Measurements from ENCODE around the gene POLL.

The POLL gene

GRCh38 chr10:101578192-101578591 lies 9.9 kb downstream of the POLL start:
- DNase-seq: no peak
- Histone ChIP-seq H3K18ac (ENCODE audit: low read length) (no peak overlapping the region), H3K27ac (ENCODE audit: low read depth, low read length) (no peak overlapping the region), H3K27me3 (ENCODE audit: insufficient read depth, low read length, poor library complexity) (no peaks in the 10 kb centered on the region), H2BK120ac (ENCODE audit: low read depth, low read length) (no peak overlapping the region), H2BK5ac (ENCODE audit: low read length) (no peak overlapping the region), H3K36me3 (ENCODE audit: control insufficient read depth, insufficient read depth, low read length) (peaks cover 3% of the 10 kb centered on the region), H3K79me1 (ENCODE audit: low read length) (no peaks in the 10 kb centered on the region), H4K5ac (ENCODE audit: low read length) (no peak overlapping the region), H3K4me1 (ENCODE audit: control insufficient read depth, low read depth, low read length) (no peaks in the 10 kb centered on the region), H2BK15ac (replicated peaks; ENCODE audit: low read depth) (no peak overlapping the region), H3K79me2 (ENCODE audit: control insufficient read depth, insufficient read depth, low read length) (no peaks in the 10 kb centered on the region), H4K8ac (ENCODE audit: low read depth, low read length) (no peak overlapping the region), H3K23ac (ENCODE audit: low read length) (no peak overlapping the region), H3K4ac (ENCODE audit: low read depth, low read length) (no peak overlapping the region), H3K56ac (ENCODE audit: low read length) (no peak overlapping the region), H3K4me2 (ENCODE audit: low read length) (no peak overlapping the region), H2AK5ac (ENCODE audit: low read length) (no peak overlapping the region), H3K9ac (ENCODE audit: low read length) (no peak overlapping the region), H3K4me3 (ENCODE audit: low read length) (no peak overlapping the region)
- no CpG with 5 or more reads among the region's 5 CpGs for WGBS (ENCODE audit: extremely low coverage, insufficient coverage, low lambda C conversion rate)

DNA sequence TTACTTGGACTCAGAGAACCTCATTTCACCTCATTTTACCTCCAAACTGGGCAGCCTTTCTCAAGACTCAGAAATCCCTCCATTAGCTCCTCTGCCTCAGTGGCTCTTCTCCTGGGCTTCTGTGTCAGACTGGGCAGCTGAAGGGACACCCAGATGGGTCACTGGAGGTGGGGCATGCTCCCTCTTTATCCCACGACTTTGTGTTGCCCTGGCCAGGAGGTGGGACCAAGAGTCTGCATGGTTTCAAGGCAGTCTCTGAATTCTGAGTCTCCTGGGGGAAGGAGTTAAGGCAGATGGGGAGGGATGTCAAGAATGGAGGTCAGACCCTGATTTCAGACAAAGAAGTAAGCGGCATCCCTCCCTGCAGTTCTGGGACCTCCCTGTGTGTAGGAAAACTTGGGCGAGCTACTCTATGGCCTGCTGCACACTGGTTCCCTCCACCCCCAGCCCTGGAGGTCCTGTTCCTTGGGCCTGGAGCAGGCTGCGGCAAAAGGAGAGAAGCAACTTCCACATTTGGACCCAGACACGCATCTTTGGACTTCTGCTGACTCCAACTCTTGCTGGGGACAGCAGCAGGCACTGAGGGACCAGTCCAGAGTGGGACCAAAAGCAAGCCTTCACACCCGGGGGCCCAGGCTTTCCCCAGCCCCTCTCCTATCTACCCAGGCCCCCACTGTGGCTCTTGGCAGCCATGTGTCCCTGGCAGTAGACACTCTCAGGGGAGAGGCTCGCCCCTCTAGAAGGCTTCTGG lies 10.8 kb downstream of the POLL start:
- DNase-seq: no peak
- no peak overlapping the region for H2AK5ac ChIP-seq (ENCODE audit: low read length)
- WGBS (ENCODE audit: extremely low coverage, insufficient coverage, low lambda C conversion rate): no CpG with 5 or more reads among the region's 7 CpGs

DNA sequence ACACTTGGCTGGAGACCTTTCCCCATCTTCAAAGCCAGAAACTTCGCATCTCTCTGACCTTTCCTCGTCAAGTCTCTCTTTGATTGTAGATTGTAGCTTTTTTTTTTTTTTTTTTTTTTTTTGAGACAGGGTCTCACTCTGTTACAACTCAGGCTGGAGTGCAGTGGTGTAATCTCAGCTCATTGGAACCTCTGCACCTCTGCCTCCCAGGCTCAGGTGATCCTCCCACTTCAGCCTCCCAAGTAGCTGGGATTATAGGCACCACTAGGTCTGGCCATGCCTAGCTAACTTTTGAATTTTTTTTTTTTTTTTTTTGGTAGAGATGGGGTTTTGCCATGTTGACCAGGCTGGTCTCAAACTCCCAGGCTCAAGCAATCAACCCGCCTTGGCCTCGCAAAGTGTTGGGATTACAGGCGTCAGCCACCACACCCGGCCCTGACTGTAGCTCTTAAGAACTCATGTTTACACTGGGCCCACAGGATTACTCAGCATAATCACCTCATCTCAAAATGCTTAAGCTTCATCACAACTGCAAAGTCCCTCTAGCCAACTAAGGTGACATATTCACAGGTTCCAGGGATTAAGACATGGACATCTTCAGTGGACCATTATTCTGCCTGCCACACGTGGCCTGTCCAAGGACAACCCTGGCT lies 11.7 kb downstream of the POLL start:
- Histone ChIP-seq H2BK5ac (ENCODE audit: low read length) (no peak overlapping the region), H3K56ac (ENCODE audit: low read length) (no peak overlapping the region), H3K27me3 (ENCODE audit: insufficient read depth, low read length, poor library complexity) (no peaks in the 10 kb centered on the region), H3K4me3 (ENCODE audit: low read length) (no peak overlapping the region), H3K4me1 (ENCODE audit: control insufficient read depth, low read depth, low read length) (no peaks in the 10 kb centered on the region), H3K79me2 (ENCODE audit: control insufficient read depth, insufficient read depth, low read length) (no peaks in the 10 kb centered on the region), H2AK5ac (ENCODE audit: low read length) (no peak overlapping the region), H3K27ac (ENCODE audit: low read depth, low read length) (no peak overlapping the region), H2BK15ac (replicated peaks; ENCODE audit: low read depth) (no peak overlapping the region), H3K18ac (ENCODE audit: low read length) (no peak overlapping the region), H3K79me1 (ENCODE audit: low read length) (no peaks in the 10 kb centered on the region), H3K9ac (ENCODE audit: low read length) (no peak overlapping the region), H2BK120ac (ENCODE audit: low read depth, low read length) (no peak overlapping the region), H3K36me3 (ENCODE audit: control insufficient read depth, insufficient read depth, low read length) (no peaks in the 10 kb centered on the region), H4K8ac (ENCODE audit: low read depth, low read length) (no peak overlapping the region), H3K4ac (ENCODE audit: low read depth, low read length) (no peak overlapping the region), H4K5ac (ENCODE audit: low read length) (no peak overlapping the region), H3K23ac (ENCODE audit: low read length) (no peak overlapping the region), H3K4me2 (ENCODE audit: low read length) (no peak overlapping the region)
- DNase-seq: no peak
- no CpG with 5 or more reads among the region's 7 CpGs for WGBS (ENCODE audit: extremely low coverage, insufficient coverage, low lambda C conversion rate)

More for the DNA sequence above, 10.8 kb downstream of the POLL start:
- no peaks in the 10 kb centered on the region for H3K4me1 ChIP-seq (ENCODE audit: control insufficient read depth, low read depth, low read length)
- H3K27ac ChIP-seq (ENCODE audit: low read depth, low read length): no peak overlapping the region
- no peak overlapping the region for H4K5ac ChIP-seq (ENCODE audit: low read length)
- H3K56ac ChIP-seq (ENCODE audit: low read length): no peak overlapping the region
- H4K8ac ChIP-seq (ENCODE audit: low read depth, low read length): no peak overlapping the region
- H3K4me3 ChIP-seq (ENCODE audit: low read length): no peak overlapping the region
- no peaks in the 10 kb centered on the region for H3K36me3 ChIP-seq (ENCODE audit: control insufficient read depth, insufficient read depth, low read length)
- H2BK120ac ChIP-seq (ENCODE audit: low read depth, low read length): no peak overlapping the region
- H3K18ac ChIP-seq (ENCODE audit: low read length): no peak overlapping the region
- no peak overlapping the region for H3K4me2 ChIP-seq (ENCODE audit: low read length)
- no peak overlapping the region for H3K23ac ChIP-seq (ENCODE audit: low read length)
- H3K27me3 ChIP-seq (ENCODE audit: insufficient read depth, low read length, poor library complexity): no peaks in the 10 kb centered on the region
- no peak overlapping the region for H3K9ac ChIP-seq (ENCODE audit: low read length)
- H3K79me1 ChIP-seq (ENCODE audit: low read length): no peaks in the 10 kb centered on the region
- H3K79me2 ChIP-seq (ENCODE audit: control insufficient read depth, insufficient read depth, low read length): no peaks in the 10 kb centered on the region
- H2BK15ac ChIP-seq (replicated peaks; ENCODE audit: low read depth): no peak overlapping the region
- no peak overlapping the region for H2BK5ac ChIP-seq (ENCODE audit: low read length)
- H3K4ac ChIP-seq (ENCODE audit: low read depth, low read length): no peak overlapping the region

GRCh38 chr10:101575580-101576210 lies 12.4 kb downstream of the POLL start:
- H3K56ac ChIP-seq (ENCODE audit: low read length): no peak overlapping the region
- no peak overlapping the region for H3K18ac ChIP-seq (ENCODE audit: low read length)
- H3K79me1 ChIP-seq (ENCODE audit: low read length): no peaks in the 10 kb centered on the region
- no peak overlapping the region for H4K8ac ChIP-seq (ENCODE audit: low read depth, low read length)
- no peaks in the 10 kb centered on the region for H3K79me2 ChIP-seq (ENCODE audit: control insufficient read depth, insufficient read depth, low read length)
- no peak overlapping the region for H2AK5ac ChIP-seq (ENCODE audit: low read length)
- H2BK5ac ChIP-seq (ENCODE audit: low read length): no peak overlapping the region
- no peak overlapping the region for H3K4me3 ChIP-seq (ENCODE audit: low read length)
- H3K4me2 ChIP-seq (ENCODE audit: low read length): no peak overlapping the region
- no peaks in the 10 kb centered on the region for H3K4me1 ChIP-seq (ENCODE audit: control insufficient read depth, low read depth, low read length)
- H3K36me3 ChIP-seq (ENCODE audit: control insufficient read depth, insufficient read depth, low read length): no peaks in the 10 kb centered on the region
- peak; percentile 47 for DNase-seq
- H3K9ac ChIP-seq (ENCODE audit: low read length): no peak overlapping the region
- H2BK15ac ChIP-seq (replicated peaks; ENCODE audit: low read depth): no peak overlapping the region
- no peaks in the 10 kb centered on the region for H3K27me3 ChIP-seq (ENCODE audit: insufficient read depth, low read length, poor library complexity)
- H4K5ac ChIP-seq (ENCODE audit: low read length): no peak overlapping the region
- no peak overlapping the region for H2BK120ac ChIP-seq (ENCODE audit: low read depth, low read length)
- WGBS (ENCODE audit: extremely low coverage, insufficient coverage, low lambda C conversion rate): no CpG with 5 or more reads among the region's 7 CpGs
- H3K23ac ChIP-seq (ENCODE audit: low read length): no peak overlapping the region
- no peak overlapping the region for H3K4ac ChIP-seq (ENCODE audit: low read depth, low read length)
- H3K27ac ChIP-seq (ENCODE audit: low read depth, low read length): no peak overlapping the region

GRCh38 chr10:101575091-101575490 lies 13.0 kb downstream of the POLL start:
- H3K36me3 ChIP-seq (ENCODE audit: control insufficient read depth, insufficient read depth, low read length): no peaks in the 10 kb centered on the region
- H3K4me1 ChIP-seq (ENCODE audit: control insufficient read depth, low read depth, low read length): no peaks in the 10 kb centered on the region
- H3K23ac ChIP-seq (ENCODE audit: low read length): no peak overlapping the region
- no peak overlapping the region for H2AK5ac ChIP-seq (ENCODE audit: low read length)
- H3K18ac ChIP-seq (ENCODE audit: low read length): no peak overlapping the region
- no peak overlapping the region for H3K4me3 ChIP-seq (ENCODE audit: low read length)
- no peak overlapping the region for H3K9ac ChIP-seq (ENCODE audit: low read length)
- no peaks in the 10 kb centered on the region for H3K79me2 ChIP-seq (ENCODE audit: control insufficient read depth, insufficient read depth, low read length)
- WGBS (ENCODE audit: extremely low coverage, insufficient coverage, low lambda C conversion rate): no CpG with 5 or more reads among the region's 3 CpGs
- no peak overlapping the region for H4K5ac ChIP-seq (ENCODE audit: low read length)
- H3K4me2 ChIP-seq (ENCODE audit: low read length): no peak overlapping the region
- H2BK120ac ChIP-seq (ENCODE audit: low read depth, low read length): no peak overlapping the region
- no peak overlapping the region for H3K4ac ChIP-seq (ENCODE audit: low read depth, low read length)
- no peaks in the 10 kb centered on the region for H3K79me1 ChIP-seq (ENCODE audit: low read length)
- no peak overlapping the region for H4K8ac ChIP-seq (ENCODE audit: low read depth, low read length)
- no peak overlapping the region for H2BK5ac ChIP-seq (ENCODE audit: low read length)
- H3K27me3 ChIP-seq (ENCODE audit: insufficient read depth, low read length, poor library complexity): no peaks in the 10 kb centered on the region
- no peak for DNase-seq
- no peak overlapping the region for H3K27ac ChIP-seq (ENCODE audit: low read depth, low read length)
- H3K56ac ChIP-seq (ENCODE audit: low read length): no peak overlapping the region
- H2BK15ac ChIP-seq (replicated peaks; ENCODE audit: low read depth): no peak overlapping the region

Measured in mesendoderm (in vitro differentiated cells).